Type B pancreatic cell (in vitro differentiated cells): ENCODE measurements around the gene BMP7. TPM values are rescaled to one million over a fixed set of nuclear protein-coding genes. Genes with fewer than 3 reads are reported as not detected.
A peak's percentile ranks its signal among the peaks of the same experiment; 100 is the strongest.

ENCODE experiments used
- DNase-seq: peaks from one replicate; pipeline ENCODE4 v3.0.0; 2021; ENCODE audit warnings: mixed read lengths; ENCODE audit not compliant: unreplicated experiment; ENCODE audit errors: extremely low spot score
- H3K27ac Mint-ChIP-seq: 2 replicates; pipeline ENCODE4 v1.8.0; 2021; ENCODE audit warnings: mild to moderate bottlenecking, mixed read lengths
- H3K27me3 Mint-ChIP-seq: 2 replicates; pipeline ENCODE4 v1.8.0; 2021; ENCODE audit warnings: mixed read lengths
- H3K36me3 Mint-ChIP-seq: 2 replicates; pipeline ENCODE4 v1.8.0; 2021; ENCODE audit warnings: mixed read lengths
- H3K4me1 Mint-ChIP-seq: one replicate; pipeline ENCODE4 v1.8.0; 2021; ENCODE audit warnings: mixed read lengths; ENCODE audit not compliant: unreplicated experiment
- H3K4me3 Mint-ChIP-seq: 2 replicates; pipeline ENCODE4 v1.8.0; 2021; ENCODE audit warnings: mild to moderate bottlenecking, mixed read lengths
- H3K9me3 Mint-ChIP-seq: 2 replicates; pipeline ENCODE4 v1.8.0; 2021; ENCODE audit warnings: mixed read lengths
- total RNA-seq: library from RNA; stranded (reverse); gene quantifications from 2 replicates; pipeline ENCODE4 v1.2.1, GENCODE V29; 2021; ENCODE audit warnings: low replicate concordance
- TF ChIP-seq, protein P1 (sequence below): fragments of 200-600 bp; sonication (generic); conservative IDR thresholded peaks from 2 replicates; pipeline ENCODE4 v1.5.0; 2021; ENCODE audit warnings: antibody characterized with exemption, mild to moderate bottlenecking

Gene BMP7
- total RNA-seq, 1 donor from 2014 or later: 115 TPM

DNA sequence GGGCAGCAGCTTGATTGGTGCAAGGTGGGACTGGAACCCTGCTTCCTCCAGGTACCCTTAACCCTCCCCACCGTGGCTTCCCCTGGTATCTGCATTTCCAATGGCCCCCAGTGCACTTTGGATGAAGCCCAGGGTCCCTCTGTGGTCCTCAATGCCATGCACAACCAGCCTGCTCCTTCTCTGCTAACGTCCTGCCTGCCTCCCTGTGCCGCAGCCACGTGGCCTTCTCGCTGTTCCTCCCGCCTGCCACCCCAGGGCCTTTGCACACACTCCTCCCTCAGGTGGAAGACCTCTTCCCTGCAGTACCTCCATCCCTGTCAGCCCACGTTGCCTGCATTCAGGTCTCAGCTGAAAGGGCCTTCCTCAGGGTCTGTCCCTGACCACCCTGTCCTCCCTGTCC, 101.6 kb downstream of the BMP7 start:
- no peaks in the 10 kb centered on the region for H3K27me3 Mint-ChIP-seq
- no peak for DNase-seq
- TF ChIP-seq, protein P1, sequence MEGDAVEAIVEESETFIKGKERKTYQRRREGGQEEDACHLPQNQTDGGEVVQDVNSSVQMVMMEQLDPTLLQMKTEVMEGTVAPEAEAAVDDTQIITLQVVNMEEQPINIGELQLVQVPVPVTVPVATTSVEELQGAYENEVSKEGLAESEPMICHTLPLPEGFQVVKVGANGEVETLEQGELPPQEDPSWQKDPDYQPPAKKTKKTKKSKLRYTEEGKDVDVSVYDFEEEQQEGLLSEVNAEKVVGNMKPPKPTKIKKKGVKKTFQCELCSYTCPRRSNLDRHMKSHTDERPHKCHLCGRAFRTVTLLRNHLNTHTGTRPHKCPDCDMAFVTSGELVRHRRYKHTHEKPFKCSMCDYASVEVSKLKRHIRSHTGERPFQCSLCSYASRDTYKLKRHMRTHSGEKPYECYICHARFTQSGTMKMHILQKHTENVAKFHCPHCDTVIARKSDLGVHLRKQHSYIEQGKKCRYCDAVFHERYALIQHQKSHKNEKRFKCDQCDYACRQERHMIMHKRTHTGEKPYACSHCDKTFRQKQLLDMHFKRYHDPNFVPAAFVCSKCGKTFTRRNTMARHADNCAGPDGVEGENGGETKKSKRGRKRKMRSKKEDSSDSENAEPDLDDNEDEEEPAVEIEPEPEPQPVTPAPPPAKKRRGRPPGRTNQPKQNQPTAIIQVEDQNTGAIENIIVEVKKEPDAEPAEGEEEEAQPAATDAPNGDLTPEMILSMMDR: no peak
- H3K9me3 Mint-ChIP-seq: no peaks in the 10 kb centered on the region
- H3K36me3 Mint-ChIP-seq: peaks cover 11% of the 10 kb centered on the region
- H3K4me3 Mint-ChIP-seq: no peak overlapping the region
- peaks cover 13% of the 10 kb centered on the region for H3K4me1 Mint-ChIP-seq
- peak overlapping the region; percentile 39 for H3K27ac Mint-ChIP-seq

DNA sequence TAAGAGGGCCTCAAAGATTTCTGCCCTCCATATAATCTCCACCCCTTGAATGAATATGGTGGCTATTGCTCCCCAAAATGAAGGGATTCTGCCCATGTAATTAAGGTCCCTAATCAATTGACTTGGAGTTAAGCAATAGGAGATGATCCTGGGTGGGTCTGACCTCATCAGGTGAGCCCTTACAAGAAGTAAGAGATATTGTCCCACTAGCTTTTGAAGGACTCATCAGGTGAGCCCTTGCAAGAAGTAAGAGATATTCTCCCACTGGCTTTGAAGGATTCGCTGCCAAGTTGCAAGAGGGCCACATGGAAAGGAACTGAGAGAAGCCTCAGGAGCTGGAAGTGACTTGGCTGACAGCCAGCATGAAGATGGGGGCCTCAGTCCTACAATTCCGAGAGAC, 103.4 kb downstream of the BMP7 start:
- peaks cover 4% of the 10 kb centered on the region for H3K27me3 Mint-ChIP-seq
- TF ChIP-seq, protein P1: no peak
- H3K27ac Mint-ChIP-seq: no peak overlapping the region
- no peaks in the 10 kb centered on the region for H3K9me3 Mint-ChIP-seq
- DNase-seq: no peak
- no peaks in the 10 kb centered on the region for H3K36me3 Mint-ChIP-seq
- H3K4me3 Mint-ChIP-seq: no peak overlapping the region
- peaks cover 3% of the 10 kb centered on the region for H3K4me1 Mint-ChIP-seq

DNA sequence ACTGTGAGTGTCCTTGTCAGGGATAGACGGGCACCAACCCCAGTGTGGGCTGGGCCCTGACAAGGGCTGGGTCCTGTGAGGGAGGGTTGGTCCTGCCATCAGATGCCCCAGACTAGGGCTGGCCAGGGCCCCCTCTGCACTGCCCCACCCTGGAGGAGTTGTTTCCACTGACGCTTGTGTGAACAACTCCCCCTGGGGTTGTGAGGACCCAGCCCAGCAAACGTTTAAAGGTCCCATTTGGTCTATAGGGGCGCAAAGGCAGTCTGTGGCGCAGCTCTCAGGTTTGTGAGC, 104.1 kb downstream of the BMP7 start:
- DNase-seq: no peak
- TF ChIP-seq, protein P1: no peak
- no peak overlapping the region for H3K27ac Mint-ChIP-seq
- no peaks in the 10 kb centered on the region for H3K4me1 Mint-ChIP-seq
- H3K27me3 Mint-ChIP-seq: peaks cover 4% of the 10 kb centered on the region
- no peaks in the 10 kb centered on the region for H3K36me3 Mint-ChIP-seq
- H3K9me3 Mint-ChIP-seq: no peaks in the 10 kb centered on the region
- H3K4me3 Mint-ChIP-seq: no peak overlapping the region

DNA sequence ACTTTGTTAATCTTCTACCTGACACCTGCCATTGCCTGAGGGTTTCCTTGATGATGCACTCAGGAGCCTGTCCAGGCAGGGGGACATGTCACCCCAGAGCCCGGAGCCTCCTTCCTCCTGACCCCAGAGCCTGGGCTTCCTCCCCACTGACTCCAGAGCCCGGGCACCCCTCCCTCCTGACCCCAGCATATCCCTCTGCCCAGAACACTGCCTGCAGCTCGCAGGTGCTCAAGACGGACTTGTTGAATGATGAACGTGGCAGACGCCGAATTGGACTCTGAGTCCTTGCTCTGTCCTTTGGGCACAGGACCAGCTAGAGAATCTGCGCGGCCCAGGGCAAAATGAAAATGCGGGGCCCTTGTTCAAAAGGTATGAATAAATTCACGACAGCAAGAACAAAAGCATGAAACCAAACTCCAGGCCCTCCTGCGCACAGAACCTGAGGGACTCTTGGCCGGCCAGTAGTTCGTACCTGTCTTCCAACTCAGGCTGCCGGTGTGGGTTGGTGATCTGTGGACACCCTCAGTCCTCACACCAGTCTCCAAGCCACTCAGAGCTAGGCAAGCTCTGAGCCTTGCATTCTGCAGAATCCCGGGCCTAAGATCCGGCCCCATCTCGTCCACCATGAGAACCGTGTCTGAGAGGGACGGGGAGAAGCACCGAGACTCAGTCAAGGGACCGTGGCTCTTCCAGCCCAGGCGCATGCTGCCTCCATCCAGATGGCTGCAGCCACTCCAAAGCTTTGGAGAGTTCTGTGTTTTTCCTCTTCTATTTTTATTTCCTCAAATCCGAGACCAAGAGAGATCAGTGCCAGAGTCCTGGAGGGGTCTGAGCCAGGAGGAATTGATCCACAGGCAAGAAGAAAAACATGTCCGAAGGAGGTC, 104.7 kb downstream of the BMP7 start:
- no peaks in the 10 kb centered on the region for H3K4me1 Mint-ChIP-seq
- peaks cover 4% of the 10 kb centered on the region for H3K27me3 Mint-ChIP-seq
- no peak overlapping the region for H3K4me3 Mint-ChIP-seq
- no peaks in the 10 kb centered on the region for H3K36me3 Mint-ChIP-seq
- no peak overlapping the region for H3K27ac Mint-ChIP-seq
- no peaks in the 10 kb centered on the region for H3K9me3 Mint-ChIP-seq
- TF ChIP-seq, protein P1: no peak
- no peak for DNase-seq

DNA sequence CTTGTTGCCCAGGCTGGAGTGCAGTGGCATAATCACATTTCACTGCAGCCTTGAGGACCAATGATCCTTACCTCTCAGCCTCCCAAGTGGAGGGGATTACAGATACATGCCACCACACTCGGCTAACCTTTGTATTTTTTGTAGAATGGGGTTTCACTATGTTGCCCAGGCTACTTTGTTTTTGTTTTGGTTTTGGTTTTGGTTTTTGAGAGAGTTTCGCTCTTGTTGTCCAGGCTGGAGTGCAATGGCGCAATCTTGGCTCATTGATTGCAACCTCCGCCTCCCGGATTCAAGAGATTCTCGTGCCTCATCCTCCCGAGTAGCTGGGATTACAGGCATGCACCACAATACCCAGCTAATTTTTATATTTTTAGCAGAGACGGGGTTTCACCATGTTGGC, 105.5 kb downstream of the BMP7 start:
- H3K36me3 Mint-ChIP-seq: no peaks in the 10 kb centered on the region
- no peak for DNase-seq
- H3K9me3 Mint-ChIP-seq: no peaks in the 10 kb centered on the region
- no peak overlapping the region for H3K4me3 Mint-ChIP-seq
- TF ChIP-seq, protein P1: no peak
- H3K27me3 Mint-ChIP-seq: peaks cover 4% of the 10 kb centered on the region
- H3K4me1 Mint-ChIP-seq: peaks cover 6% of the 10 kb centered on the region
- no peak overlapping the region for H3K27ac Mint-ChIP-seq
